HG03159 (cell line): ENCODE data around the gene ESRRB.

Experiments used
- ATAC-seq: cut with Tn5 transposase; IDR thresholded peaks from one replicate; pipeline ENCODE4 v1.9.1; 2021; ENCODE audit warnings: mild to moderate bottlenecking, moderate library complexity; ENCODE audit not compliant: unreplicated experiment

ESRRB gene

GRCh38 chr14:76439237-76439775, 63.4 kb downstream of the ESRRB start:
- no peak for ATAC-seq

DNA sequence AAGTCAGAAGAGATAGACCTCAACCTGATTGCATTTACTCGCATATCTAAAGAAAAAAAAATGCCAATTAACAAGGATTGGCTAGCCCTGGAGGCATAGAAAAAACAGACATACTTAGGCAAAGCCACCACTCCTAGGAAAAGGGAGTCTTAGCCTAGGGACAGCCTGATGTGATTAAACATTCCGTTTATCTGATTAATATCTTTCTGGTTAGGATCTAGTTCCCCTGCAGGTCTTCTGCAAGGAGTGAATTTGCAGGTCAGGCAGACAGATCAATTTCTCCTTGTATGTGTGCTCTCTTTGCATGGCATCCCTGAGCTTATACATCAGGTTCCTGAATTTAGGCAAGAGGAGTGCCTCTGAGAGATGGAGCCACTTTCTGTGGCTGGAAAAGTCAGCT, 70.5 kb downstream of the ESRRB start:
- ATAC-seq: no peak

DNA sequence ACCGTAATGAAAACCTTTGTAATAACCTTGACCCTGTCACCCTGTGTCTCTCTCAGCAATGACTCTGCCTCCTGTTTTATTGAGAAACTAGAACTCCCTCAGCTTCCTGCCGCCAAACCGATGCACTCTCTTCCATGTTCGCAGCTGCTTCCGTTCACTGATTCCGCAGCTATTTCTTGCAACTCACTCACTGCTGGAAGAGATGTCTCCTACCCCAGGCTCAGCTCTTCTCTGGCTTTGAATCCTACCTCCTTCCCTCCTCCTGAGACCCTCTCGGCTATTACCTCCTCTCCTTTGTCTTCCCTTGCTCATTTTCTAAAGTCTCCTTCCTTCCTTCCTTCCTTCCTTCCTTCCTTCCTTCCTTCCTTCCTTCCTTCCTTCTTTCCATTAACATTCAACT, 71.0 kb downstream of the ESRRB start:
- no peak for ATAC-seq

DNA sequence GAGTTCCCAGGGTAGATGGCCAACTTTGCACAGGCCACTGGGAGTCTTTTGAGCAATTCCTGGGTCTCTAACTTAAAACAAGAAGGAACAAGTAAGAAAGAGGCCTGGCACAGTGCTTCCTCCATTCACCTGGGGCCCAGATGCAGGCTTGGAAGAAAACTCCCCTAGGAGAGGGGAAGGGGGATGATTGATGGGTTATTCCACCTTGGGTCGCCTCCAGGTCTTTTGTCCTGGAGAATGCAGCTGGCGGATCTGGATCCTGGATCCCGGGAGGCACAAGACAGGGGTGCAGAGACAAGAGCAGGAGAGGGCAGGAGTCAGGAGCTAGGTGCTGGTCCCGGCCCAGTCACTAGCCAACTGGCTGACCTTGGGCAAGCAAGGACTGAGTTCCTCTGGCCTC, 74.5 kb downstream of the ESRRB start:
- ATAC-seq: no peak

DNA sequence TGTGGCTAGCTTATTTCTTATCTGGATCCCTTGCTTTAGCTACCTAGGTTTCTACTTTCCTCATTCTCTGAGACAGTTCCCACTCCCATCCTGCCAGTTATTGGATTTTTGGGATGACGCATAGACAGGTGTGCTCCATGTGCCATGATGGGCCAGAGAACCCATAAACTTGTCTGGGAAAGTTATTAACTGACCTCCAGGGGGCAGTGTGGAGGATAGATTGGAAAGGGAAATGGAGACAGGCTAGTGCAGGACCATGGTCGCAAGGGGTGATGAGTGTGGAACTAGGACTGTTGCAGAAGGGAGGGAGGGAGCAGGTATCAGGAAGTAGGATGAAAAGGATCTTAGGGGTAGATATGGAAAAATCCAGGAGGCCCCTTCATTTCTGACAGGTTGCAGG, 80.3 kb downstream of the ESRRB start:
- ATAC-seq: no peak

DNA sequence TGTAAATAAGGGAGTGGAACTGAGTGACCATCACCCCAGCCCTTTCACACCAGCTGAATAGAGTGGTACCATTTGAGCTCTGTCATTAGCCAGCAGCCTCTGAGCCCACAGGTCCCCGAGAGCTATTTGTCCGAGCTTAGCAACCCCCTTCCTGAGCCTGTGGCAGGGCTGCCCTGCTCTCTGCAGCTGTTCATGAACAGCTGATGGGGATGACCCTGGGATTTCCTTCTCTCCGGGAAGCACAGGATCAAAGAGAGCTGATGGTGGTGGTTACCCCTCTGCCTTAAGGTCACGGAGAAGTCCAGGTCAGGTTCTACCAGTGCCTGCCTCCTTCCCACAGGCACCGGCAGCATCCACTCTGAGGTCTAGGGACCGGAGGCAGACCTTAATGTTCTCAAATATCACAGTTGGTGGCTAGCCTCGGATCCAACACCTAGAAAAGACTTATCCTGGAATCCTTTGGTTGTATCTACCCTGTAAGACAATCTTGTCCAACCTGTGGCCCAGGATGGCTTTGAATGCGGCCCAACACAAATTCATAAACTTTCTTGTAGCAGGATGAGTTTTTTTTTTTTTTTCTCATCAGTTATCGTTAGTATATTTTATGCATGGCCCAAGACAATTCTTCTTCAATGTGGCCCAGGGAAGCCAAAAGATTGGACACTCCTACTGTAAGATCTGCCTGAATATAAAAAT, 81.1 kb downstream of the ESRRB start:
- ATAC-seq: no peak

DNA sequence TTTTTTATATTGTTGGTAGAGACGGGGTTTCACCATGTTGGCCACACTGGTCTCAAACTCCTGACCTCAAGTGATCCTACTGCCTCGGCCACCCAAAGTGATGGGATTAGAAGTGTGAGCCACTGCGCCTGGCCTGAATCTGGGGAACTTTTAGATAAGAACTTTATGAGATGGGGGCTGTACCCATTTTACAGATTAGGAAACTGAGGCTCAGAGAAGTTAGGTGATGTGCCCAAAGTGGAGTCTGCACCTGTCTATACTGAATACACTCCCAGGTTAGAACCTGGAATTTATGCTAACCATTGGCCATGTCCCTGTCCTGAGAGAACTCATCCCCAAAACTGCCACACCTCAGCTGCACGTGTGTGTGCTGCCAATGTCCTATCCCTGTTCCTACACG, 81.9 kb downstream of the ESRRB start:
- ATAC-seq: no peak

- ATAC-seq: no peak
Measured at GRCh38 chr14:76461886-76462285, 85.9 kb downstream of the ESRRB start.

DNA sequence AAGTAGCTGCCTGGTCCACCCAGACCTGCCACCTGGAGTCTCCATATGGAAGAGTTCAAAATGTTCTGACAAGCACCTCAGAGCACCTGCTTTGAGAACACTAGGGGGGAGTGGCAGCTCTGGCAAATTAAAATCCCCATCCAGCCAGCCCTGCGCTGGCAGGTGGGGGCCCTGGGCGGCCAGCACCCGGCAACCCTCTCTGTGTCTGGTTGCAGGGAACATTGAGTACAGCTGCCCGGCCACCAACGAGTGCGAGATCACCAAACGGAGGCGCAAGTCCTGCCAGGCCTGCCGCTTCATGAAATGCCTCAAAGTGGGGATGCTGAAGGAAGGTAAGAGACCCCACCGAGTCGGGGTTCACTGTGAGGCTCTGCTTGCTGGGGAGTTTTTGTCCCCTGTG, 86.4 kb downstream of the ESRRB start:
- no peak for ATAC-seq

- ATAC-seq: no peak
Measured at GRCh38 chr14:76463105-76463504, 87.2 kb downstream of the ESRRB start.

DNA sequence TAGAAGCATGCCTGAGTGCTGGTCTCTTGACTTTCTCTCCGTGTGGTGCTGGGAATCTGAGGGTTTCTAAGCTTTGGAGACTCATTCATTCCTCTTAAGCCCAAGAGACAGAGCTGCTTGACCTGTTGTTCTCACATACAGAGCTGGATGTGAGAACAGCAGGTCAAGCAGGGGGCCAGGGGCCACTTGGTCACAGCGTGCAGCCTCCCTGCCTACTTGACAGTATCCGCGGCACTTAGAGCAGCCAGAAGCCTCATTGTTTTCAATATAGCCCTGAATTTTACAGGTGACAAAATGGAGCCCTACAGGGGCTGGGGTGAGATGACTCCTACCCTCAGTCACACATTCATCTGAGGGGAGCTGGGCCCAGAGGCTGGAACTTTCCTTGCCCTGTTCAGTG, 88.9 kb downstream of the ESRRB start:
- ATAC-seq: no peak

DNA sequence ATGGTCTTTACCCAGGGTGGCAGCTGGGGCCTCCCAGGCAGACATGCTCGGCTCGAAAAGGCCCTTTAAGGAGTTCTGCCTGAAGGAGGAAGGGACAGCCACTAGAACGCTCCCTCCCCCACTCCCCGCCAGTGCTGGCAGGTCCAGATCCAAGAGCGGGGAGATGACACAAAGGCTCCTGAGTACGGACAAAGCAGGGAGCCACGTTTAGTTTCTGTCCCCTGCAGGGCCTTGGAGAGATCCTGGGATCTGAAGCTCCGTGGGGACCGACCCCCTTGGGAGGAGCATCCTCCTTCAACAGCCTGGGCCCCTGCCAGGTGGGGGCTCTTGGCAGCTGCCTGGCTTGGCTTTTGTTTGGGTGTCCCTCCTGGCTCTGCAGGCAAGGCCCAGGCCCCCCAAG, 89.7 kb downstream of the ESRRB start:
- ATAC-seq: no peak

DNA sequence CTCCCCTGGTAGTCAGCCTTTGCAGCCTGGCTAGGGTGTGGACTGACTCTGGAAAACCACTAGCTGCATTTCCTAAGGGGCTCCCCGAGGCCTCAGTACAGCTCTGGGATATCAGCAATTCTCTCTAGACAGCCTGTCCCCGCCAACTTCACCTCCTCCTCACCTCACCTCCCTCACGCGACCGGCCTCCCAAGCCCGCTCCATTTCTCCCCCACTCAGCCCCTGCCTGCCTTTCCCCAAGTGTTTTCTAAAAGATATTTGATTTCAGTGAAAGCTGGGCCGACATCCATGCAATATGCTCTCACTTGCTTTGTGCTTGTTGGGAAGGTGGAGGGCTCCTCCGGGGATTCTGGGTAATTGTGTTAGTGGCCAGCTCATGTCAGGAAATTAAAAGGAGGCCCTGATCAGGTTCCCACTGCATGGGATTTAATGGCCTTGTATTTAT, 91.8 kb downstream of the ESRRB start:
- no peak for ATAC-seq

DNA sequence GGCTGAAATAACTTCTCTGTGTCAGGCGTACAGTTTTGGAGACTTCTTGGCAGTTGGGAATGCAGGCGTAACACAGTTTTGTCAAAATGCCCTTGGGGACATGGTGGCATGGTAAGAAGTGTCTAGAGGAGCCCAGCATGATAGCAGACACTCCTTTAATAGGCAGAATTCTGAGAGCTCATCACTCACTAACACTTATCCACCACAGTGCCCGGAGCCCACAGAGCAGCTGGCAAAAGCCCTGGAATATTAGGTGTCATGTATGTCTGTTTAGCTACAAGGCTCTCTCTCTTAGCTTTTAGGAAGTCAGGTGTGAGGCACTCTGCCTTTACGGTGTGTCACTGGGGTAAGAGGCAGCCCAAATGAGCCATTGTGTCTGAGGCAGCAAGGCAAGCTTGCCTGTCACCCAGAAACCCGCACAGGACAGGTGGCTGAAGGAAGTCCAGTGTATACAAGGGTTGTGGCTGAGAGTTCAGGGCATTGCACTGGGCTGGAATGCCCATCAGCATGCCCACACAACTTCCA, 96.3 kb downstream of the ESRRB start:
- no peak for ATAC-seq

DNA sequence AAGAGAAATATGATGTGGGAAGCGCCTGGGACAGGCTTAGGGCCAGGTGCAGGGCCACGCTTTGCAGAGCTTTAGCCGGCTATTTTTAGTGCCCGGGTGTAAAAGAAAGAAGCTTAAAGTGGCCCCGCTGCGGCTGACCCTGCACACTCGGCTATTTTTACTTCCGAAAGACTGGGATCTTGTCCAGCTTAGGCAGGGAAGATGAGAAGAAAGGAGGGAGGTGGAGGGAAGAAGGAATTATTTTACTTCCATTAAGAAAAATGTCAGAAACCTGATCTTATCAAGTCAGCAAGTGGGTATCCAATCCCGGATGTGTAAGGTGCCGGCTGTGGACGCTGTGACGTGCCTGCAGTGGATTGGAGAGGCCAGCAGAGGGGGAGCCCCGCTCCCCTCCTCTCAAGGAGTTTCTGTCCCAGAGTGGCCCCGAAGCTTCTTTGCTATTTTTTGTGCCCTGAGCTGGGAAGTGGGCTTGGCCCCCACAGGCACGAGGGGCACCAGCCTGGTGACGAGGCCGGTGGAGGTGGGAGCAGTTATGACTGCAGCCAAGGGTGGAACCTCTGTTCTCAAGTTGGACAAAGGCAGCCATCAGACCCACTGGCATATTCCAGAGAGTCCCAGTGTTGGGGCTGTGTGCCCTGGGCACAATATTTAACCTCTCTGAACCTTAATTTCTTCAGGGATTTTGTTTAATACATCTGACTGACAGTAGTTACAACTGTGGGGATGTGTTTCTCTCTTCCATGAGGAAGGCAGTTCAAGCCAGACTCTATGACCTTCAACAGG, 97.7 kb downstream of the ESRRB start:
- no peak for ATAC-seq

DNA sequence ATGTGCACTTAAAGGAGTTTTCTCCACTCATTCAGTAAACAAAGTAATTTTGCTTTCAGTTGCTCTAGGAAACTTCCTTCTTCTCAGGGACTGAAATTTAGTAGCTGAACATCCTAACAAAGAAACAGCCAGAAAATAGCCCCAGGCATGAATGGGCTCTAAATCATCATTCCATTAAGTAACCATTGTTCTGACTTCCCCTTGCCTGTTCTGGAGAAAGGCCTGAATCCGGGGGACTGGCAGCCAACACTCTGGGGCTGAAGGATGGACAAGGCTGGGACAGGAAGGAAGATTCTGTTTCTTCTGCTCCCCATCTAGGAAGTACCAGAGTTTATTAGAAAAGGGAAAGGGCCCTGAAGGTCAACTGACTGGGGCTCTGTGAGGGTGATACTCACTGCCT, 104.5 kb downstream of the ESRRB start:
- ATAC-seq: no peak

DNA sequence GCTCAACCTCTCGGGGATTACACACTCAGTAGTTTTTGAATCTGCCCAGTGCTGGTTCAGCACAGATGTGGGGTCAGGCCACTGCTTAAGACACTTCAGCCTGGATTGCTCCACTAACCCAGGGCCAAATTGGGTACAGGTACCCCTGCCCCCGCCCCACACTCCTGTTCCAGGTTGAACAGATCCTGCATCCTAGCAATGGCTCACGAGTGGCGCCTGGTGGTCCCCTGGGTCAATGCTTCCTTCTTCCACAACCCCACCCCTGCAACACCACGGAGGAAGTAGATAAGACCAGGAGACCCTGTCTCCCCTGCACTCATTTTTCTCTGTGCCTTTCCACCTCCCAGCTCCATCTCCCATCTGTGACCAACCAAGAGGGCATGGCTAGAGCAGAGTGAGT, 108.4 kb downstream of the ESRRB start:
- no peak for ATAC-seq

GRCh38 chr14:76486251-76486743, 110.4 kb downstream of the ESRRB start:
- ATAC-seq: no peak

- ATAC-seq: no peak
Measured at GRCh38 chr14:76488551-76488950, 112.6 kb downstream of the ESRRB start.

DNA sequence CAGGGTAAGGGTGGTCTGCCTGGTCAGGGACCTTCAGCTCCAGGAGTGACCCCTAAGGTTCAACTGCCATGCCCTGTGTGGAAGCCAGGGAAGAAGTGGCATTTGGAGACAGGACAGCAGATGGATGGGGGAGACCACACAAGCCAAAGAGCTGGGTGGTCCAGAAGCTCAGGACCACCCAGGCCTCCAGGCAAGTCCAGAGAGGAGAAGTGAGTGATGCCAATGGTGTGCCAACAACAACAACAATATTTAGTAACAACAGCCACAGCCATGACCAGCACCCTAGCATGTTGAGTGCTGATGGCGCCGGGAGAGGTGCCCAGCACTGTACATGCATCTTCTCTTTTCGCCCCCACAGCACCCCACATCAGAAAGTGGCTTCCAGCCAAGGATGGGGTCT, 113.7 kb downstream of the ESRRB start:
- ATAC-seq: no peak

GRCh38 chr14:76490111-76490510, 114.2 kb downstream of the ESRRB start:
- no peak for ATAC-seq

DNA sequence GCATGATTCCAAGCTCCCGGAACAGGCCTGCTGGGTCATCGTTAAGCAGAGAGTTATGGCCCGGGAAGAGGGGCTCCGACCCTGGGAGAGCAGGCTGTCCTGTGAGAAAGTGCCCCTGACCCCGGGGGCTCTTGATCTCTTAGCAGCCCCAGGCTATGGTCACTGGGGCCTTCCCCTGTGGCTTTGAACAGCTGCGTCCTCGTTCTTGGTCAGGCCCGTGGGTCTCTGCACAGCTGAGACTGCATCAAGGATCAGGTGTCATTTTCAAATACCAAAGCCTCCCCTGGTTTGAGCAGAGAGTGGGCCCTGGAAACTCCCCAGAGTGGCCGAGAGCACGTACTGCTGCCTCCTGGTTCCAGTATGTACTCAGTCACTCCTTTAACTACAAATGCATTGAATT, 114.8 kb downstream of the ESRRB start:
- no peak for ATAC-seq
